WTC11 (cell line): ENCODE measurements around the gene BCS1L. TPM values are rescaled to one million over a fixed set of nuclear protein-coding genes. Genes with fewer than 3 reads are reported as not detected.

Source experiments
- ATAC-seq: fragments of 200-7000 bp; cut with Tn5 transposase; 2 replicates; pipeline ENCODE4 v1.10.0; 2021; ENCODE audit warnings: mild to moderate bottlenecking, moderate library complexity
- CTCF ChIA-PET: fragments of 300-600 bp; sonication (Branson Sonifier 250); formaldehyde crosslinking; loops from one replicate; lab custom pipeline; 2021; ENCODE audit warnings: antibody characterized with exemption; lab: Charles Lee
- POLR2A ChIA-PET: fragments of 350-600 bp; sonication (Branson Sonifier 250); formaldehyde crosslinking; loops from one replicate; lab custom pipeline; 2021; ENCODE audit warnings: antibody characterized with exemption; lab: Charles Lee
- DNase-seq: peaks from one replicate; pipeline ENCODE4 v3.0.0; 2021; ENCODE audit warnings: low spot score
- H3K27ac Mint-ChIP-seq: 2 replicates; pipeline ENCODE4 v1.8.0; 2021; ENCODE audit warnings: mixed read lengths
- H3K27me3 Mint-ChIP-seq: 2 replicates; pipeline ENCODE4 v1.8.0; 2021; ENCODE audit warnings: low read depth, mild to moderate bottlenecking, moderate library complexity, mixed read lengths
- H3K36me3 Mint-ChIP-seq: 2 replicates; pipeline ENCODE4 v1.8.0; 2021; ENCODE audit warnings: mixed read lengths
- H3K4me1 Mint-ChIP-seq: 2 replicates; pipeline ENCODE4 v1.8.0; 2022; ENCODE audit warnings: mixed read lengths
- H3K4me3 Mint-ChIP-seq: 2 replicates; pipeline ENCODE4 v1.8.0; 2021; ENCODE audit warnings: mild to moderate bottlenecking, moderate library complexity, mixed read lengths
- H3K9me3 Mint-ChIP-seq: 2 replicates; pipeline ENCODE4 v1.8.0; 2021; ENCODE audit warnings: mixed read lengths
- ATF1 ChIP-seq: sonication (generic); formaldehyde crosslinking; IDR thresholded peaks from 2 replicates; pipeline ENCODE4 v1.8.1; 2023; ENCODE audit warnings: mild to moderate bottlenecking, moderate library complexity, missing genetic modification reagents
- CREB1 ChIP-seq: sonication (generic); formaldehyde crosslinking; IDR thresholded peaks from 2 replicates; pipeline ENCODE4 v1.8.0; 2023; ENCODE audit warnings: mild to moderate bottlenecking, missing genetic modification reagents
- FOXP1 ChIP-seq: sonication (generic); formaldehyde crosslinking; IDR thresholded peaks from 2 replicates; pipeline ENCODE4 v1.8.0; 2022; ENCODE audit warnings: missing genetic modification reagents, mild to moderate bottlenecking, moderate library complexity, borderline replicate concordance
- HMGA2 ChIP-seq: fragments of 250-450 bp; sonication (Bioruptor Pico); IDR thresholded peaks from 2 replicates; pipeline ENCODE4 v1.4.0; 2021; ENCODE audit warnings: mild to moderate bottlenecking, moderate library complexity
- MAX ChIP-seq: sonication (generic); formaldehyde crosslinking; IDR thresholded peaks from 2 replicates; pipeline ENCODE4 v1.8.0; 2022; ENCODE audit warnings: mild to moderate bottlenecking, missing genetic modification reagents
- MXD4 ChIP-seq: fragments of 250-450 bp; sonication (Bioruptor Pico); IDR thresholded peaks from 2 replicates; pipeline ENCODE4 v1.8.0; 2021; ENCODE audit warnings: mild to moderate bottlenecking, moderate library complexity, borderline replicate concordance
- NR3C1 ChIP-seq: sonication (generic); formaldehyde crosslinking; conservative IDR thresholded peaks from 2 replicates; pipeline ENCODE4 v1.8.1; 2023; ENCODE audit warnings: low read depth, mild to moderate bottlenecking, missing genetic modification reagents
- RELA ChIP-seq: sonication (generic); formaldehyde crosslinking; IDR thresholded peaks from 2 replicates; pipeline ENCODE4 v1.8.1; 2022; ENCODE audit warnings: missing genetic modification reagents, mild to moderate bottlenecking, borderline replicate concordance
- RORB ChIP-seq: fragments of 250-450 bp; sonication (Bioruptor Pico); IDR thresholded peaks from 2 replicates; pipeline ENCODE4 v1.9.0; 2021; ENCODE audit warnings: mild to moderate bottlenecking
- TEAD4 ChIP-seq: sonication (generic); formaldehyde crosslinking; IDR thresholded peaks from 2 replicates; pipeline ENCODE4 v1.8.0; 2022; ENCODE audit warnings: mild to moderate bottlenecking, missing genetic modification reagents
- USF1 ChIP-seq: sonication (generic); formaldehyde crosslinking; IDR thresholded peaks from 2 replicates; pipeline ENCODE4 v1.8.0; 2022; ENCODE audit warnings: mild to moderate bottlenecking, missing genetic modification reagents
- USF2 ChIP-seq: sonication (generic); formaldehyde crosslinking; IDR thresholded peaks from 2 replicates; pipeline ENCODE4 v1.8.1; 2023; ENCODE audit warnings: mild to moderate bottlenecking, missing genetic modification reagents, moderate library complexity
- ZBTB21 ChIP-seq: sonication (generic); formaldehyde crosslinking; IDR thresholded peaks from 2 replicates; pipeline ENCODE4 v1.8.1; 2023; ENCODE audit warnings: mild to moderate bottlenecking, missing genetic modification reagents, borderline replicate concordance
- ZNF317 ChIP-seq: sonication (generic); formaldehyde crosslinking; IDR thresholded peaks from 2 replicates; pipeline ENCODE4 v1.8.1; 2023; ENCODE audit warnings: low read depth, mild to moderate bottlenecking, moderate library complexity, missing genetic modification reagents, borderline replicate concordance
- total RNA-seq: library from RNA; stranded (reverse); gene quantifications from 3 replicates; pipeline ENCODE4 v1.2.3, GENCODE V29; 2021
- TF ChIP-seq, protein P1 (sequence below): sonication (generic); formaldehyde crosslinking; IDR thresholded peaks from 2 replicates; pipeline ENCODE4 v1.8.1; 2022; ENCODE audit warnings: mild to moderate bottlenecking, moderate library complexity, missing genetic modification reagents
- TF ChIP-seq, protein P2 (sequence below): sonication (generic); formaldehyde crosslinking; IDR thresholded peaks from 2 replicates; pipeline ENCODE4 v1.8.1; 2022; ENCODE audit warnings: missing genetic modification reagents, borderline replicate concordance
- TF ChIP-seq, protein P3 (sequence below): fragments of 250-450 bp; sonication (Bioruptor Pico); conservative IDR thresholded peaks from 2 replicates; pipeline ENCODE4 v1.9.0; 2021; ENCODE audit warnings: mild to moderate bottlenecking
- TF ChIP-seq, protein P4 (sequence below): sonication (generic); formaldehyde crosslinking; IDR thresholded peaks from 2 replicates; pipeline ENCODE4 v1.8.1; 2023; ENCODE audit warnings: mild to moderate bottlenecking, missing genetic modification reagents, borderline replicate concordance
- TF ChIP-seq, protein P5 (sequence below): sonication (generic); formaldehyde crosslinking; conservative IDR thresholded peaks from 2 replicates; pipeline ENCODE4 v1.8.1; 2022; ENCODE audit warnings: mild to moderate bottlenecking, missing genetic modification reagents

BCS1L gene
- total RNA-seq, 1 experiment from 2014 or later: 32.7 TPM

DNA sequence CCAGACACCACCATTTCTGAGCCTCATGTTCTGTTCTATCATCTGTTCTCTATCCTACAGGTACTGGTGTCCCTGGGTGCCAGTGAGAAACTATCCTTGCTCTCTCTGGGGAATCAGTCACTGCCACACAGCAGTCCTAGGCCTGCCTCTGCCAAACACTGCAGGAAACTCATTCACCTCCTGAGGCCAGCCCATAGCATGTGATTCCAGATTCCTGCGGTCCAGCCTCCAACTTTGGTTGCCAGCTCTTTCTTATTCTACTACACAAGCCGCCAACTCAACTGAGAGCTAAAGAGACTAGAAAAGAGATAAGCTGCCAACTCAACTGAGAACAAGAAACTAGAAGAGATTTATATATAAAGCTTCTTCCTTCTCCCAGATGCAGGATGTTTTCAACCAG, 42.3 kb downstream of the BCS1L start:
- no peak for DNase-seq
- Mint-ChIP-seq H3K4me1 (no peaks in the 10 kb centered on the region), H3K4me3 (no peak overlapping the region), H3K36me3 (peaks cover 4% of the 10 kb centered on the region; the same call in 1 of the 2 replicates), H3K9me3 (no peaks in the 10 kb centered on the region)
- no peak for ATAC-seq
- TF ChIP-seq ZBTB21 (CRISPR knock-in tag) (no peak), RORB (CRISPR knock-in tag) (no peak), USF2 (no peak), ZNF317 (CRISPR knock-in tag) (no peak), RELA (CRISPR knock-in tag) (no peak), MXD4 (CRISPR knock-in tag) (no peak), HMGA2 (CRISPR knock-in tag) (no peak), ATF1 (CRISPR knock-in tag) (no peak)
- TF ChIP-seq, protein P1, sequence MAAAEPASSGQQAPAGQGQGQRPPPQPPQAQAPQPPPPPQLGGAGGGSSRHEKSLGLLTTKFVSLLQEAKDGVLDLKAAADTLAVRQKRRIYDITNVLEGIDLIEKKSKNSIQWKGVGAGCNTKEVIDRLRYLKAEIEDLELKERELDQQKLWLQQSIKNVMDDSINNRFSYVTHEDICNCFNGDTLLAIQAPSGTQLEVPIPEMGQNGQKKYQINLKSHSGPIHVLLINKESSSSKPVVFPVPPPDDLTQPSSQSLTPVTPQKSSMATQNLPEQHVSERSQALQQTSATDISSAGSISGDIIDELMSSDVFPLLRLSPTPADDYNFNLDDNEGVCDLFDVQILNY: no peak
- TF ChIP-seq, protein P2, sequence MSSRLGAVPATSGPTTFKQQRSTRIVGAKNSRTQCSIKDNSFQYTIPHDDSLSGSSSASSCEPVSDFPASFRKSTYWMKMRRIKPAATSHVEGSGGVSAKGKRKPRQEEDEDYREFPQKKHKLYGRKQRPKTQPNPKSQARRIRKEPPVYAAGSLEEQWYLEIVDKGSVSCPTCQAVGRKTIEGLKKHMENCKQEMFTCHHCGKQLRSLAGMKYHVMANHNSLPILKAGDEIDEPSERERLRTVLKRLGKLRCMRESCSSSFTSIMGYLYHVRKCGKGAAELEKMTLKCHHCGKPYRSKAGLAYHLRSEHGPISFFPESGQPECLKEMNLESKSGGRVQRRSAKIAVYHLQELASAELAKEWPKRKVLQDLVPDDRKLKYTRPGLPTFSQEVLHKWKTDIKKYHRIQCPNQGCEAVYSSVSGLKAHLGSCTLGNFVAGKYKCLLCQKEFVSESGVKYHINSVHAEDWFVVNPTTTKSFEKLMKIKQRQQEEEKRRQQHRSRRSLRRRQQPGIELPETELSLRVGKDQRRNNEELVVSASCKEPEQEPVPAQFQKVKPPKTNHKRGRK: no peak
- TF ChIP-seq, protein P3, sequence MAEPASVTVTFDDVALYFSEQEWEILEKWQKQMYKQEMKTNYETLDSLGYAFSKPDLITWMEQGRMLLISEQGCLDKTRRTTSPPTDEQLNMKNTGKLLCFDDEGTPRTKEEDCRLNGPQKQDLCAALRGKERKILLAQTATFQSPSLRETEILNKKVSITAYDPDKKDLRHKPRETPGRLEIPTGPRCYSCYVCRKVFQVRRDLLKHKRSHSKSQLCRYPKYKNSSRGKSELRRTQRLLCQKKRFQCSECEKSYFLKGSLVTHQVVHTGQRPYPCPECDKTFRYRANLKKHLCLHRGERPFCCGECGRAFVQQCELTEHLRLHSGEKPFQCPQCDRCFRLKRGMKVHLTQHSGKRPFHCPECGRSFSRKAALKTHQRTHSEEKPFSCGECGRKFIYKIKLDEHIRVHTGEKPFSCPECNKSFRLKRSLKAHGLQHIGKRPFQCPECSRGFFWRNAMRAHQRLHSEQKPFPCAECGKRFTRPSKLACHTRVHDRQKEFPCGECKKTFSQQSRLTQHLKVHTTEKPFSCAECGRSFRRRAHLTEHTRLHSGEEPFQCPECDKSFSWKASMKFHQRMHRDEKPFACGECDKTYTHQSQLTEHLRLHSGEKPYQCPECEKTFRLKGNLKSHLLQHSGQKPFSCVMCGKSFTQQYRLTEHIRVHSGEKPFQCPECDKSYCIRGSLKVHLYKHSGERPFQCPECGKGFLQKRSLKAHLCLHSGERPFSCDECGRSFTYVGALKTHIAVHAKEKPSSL (CRISPR knock-in tag): no peak
- TF ChIP-seq, protein P4, sequence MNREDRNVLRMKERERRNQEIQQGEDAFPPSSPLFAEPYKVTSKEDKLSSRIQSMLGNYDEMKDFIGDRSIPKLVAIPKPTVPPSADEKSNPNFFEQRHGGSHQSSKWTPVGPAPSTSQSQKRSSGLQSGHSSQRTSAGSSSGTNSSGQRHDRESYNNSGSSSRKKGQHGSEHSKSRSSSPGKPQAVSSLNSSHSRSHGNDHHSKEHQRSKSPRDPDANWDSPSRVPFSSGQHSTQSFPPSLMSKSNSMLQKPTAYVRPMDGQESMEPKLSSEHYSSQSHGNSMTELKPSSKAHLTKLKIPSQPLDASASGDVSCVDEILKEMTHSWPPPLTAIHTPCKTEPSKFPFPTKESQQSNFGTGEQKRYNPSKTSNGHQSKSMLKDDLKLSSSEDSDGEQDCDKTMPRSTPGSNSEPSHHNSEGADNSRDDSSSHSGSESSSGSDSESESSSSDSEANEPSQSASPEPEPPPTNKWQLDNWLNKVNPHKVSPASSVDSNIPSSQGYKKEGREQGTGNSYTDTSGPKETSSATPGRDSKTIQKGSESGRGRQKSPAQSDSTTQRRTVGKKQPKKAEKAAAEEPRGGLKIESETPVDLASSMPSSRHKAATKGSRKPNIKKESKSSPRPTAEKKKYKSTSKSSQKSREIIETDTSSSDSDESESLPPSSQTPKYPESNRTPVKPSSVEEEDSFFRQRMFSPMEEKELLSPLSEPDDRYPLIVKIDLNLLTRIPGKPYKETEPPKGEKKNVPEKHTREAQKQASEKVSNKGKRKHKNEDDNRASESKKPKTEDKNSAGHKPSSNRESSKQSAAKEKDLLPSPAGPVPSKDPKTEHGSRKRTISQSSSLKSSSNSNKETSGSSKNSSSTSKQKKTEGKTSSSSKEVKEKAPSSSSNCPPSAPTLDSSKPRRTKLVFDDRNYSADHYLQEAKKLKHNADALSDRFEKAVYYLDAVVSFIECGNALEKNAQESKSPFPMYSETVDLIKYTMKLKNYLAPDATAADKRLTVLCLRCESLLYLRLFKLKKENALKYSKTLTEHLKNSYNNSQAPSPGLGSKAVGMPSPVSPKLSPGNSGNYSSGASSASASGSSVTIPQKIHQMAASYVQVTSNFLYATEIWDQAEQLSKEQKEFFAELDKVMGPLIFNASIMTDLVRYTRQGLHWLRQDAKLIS (CRISPR knock-in tag): no peak
- TF ChIP-seq, all 79 proteins: peak for 0
- ChIA-PET POLR2A (no interaction called here), CTCF (interaction anchor here (0.6 to 3.4 kb wide), 2 partner anchors 14 to 146 kb away, joined by 3 to 11 read pairs; no protein-coding TSS in a partner anchor)
- no peaks in the 10 kb centered on the region for H3K27me3 Mint-ChIP-seq
- H3K27ac Mint-ChIP-seq: no peak overlapping the region

GRCh38 chr2:218703341-218703740, 43.9 kb downstream of the BCS1L start:
- no peak for ATAC-seq
- no peak for DNase-seq
- Mint-ChIP-seq H3K36me3 (peaks cover 8% of the 10 kb centered on the region; the same call in 1 of the 2 replicates), H3K4me1 (no peaks in the 10 kb centered on the region), H3K27ac (no peak overlapping the region), H3K9me3 (peaks cover 4% of the 10 kb centered on the region), H3K27me3 (no peaks in the 10 kb centered on the region; the same call in 1 of the 2 replicates), H3K4me3 (no peak overlapping the region)
- ChIA-PET POLR2A (no interaction called here), CTCF (interaction anchor here (3.4 kb wide), 1 partner anchor 16 kb away, joined by 11 read pairs; no protein-coding TSS in a partner anchor)
- TF ChIP-seq CREB1 (no peak), NR3C1 (CRISPR knock-in tag) (no peak), MAX (CRISPR knock-in tag) (no peak), USF1 (no peak), RELA (CRISPR knock-in tag) (no peak), FOXP1 (CRISPR knock-in tag) (no peak), HMGA2 (CRISPR knock-in tag) (no peak), TEAD4 (no peak)
- TF ChIP-seq, protein P5, sequence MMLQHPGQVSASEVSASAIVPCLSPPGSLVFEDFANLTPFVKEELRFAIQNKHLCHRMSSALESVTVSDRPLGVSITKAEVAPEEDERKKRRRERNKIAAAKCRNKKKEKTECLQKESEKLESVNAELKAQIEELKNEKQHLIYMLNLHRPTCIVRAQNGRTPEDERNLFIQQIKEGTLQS (CRISPR knock-in tag): no peak
- TF ChIP-seq, protein P4 (CRISPR knock-in tag): no peak
